Activated B cell treated with CpG ODN at 0.5 μM for 24 hours (primary cell): ENCODE data around the gene DGKB. TPM values are rescaled to one million over a fixed set of nuclear protein-coding genes. Genes with fewer than 3 reads are reported as not detected.

Experiments used
- ATAC-seq: fragments of 200-7000 bp; cut with Tn5 transposase; one replicate; pipeline ENCODE4 v1.10.0; 2021; ENCODE audit warnings: low read depth, mild to moderate bottlenecking, moderate library complexity
- CTCF ChIA-PET: fragments of 350-600 bp; sonication (Branson Sonifier 250); formaldehyde crosslinking; loops from one replicate; lab custom pipeline; 2021; ENCODE audit warnings: antibody characterized with exemption; lab: Charles Lee
- POLR2A ChIA-PET: fragments of 350-600 bp; sonication (Branson Sonifier 250); formaldehyde crosslinking; loops from one replicate; lab custom pipeline; 2021; ENCODE audit warnings: antibody characterized with exemption; lab: Charles Lee
- DNase-seq: peaks from one replicate; pipeline ENCODE4 v3.0.0; 2022
- H3K27ac Mint-ChIP-seq: one replicate; pipeline ENCODE4 v1.8.0; 2020; ENCODE audit warnings: mixed read lengths
- H3K27me3 Mint-ChIP-seq: one replicate; pipeline ENCODE4 v1.8.0; 2021; ENCODE audit warnings: mixed read lengths
- H3K36me3 Mint-ChIP-seq: one replicate; pipeline ENCODE4 v1.8.0; 2021; ENCODE audit warnings: low read depth, mixed read lengths
- H3K4me1 Mint-ChIP-seq: one replicate; pipeline ENCODE4 v1.8.0; 2021; ENCODE audit warnings: mixed read lengths
- H3K4me3 Mint-ChIP-seq: one replicate; pipeline ENCODE4 v1.8.0; 2020; ENCODE audit warnings: mild to moderate bottlenecking, mixed read lengths
- H3K9me3 Mint-ChIP-seq: one replicate; pipeline ENCODE4 v1.8.0; 2020; ENCODE audit warnings: mixed read lengths
- intact Hi-C: fragments of 100-400 bp; cut with micrococcal nuclease; formaldehyde crosslinking; loops from one replicate; pipeline ENCODE4 v1.15.1; 2024
- total RNA-seq: library from RNA; stranded (reverse); gene quantifications from 2 replicates; pipeline ENCODE4 v1.2.3, GENCODE V29; 2022
- TF ChIP-seq, protein P1 (sequence below): fragments of 200-600 bp; IDR thresholded peaks from one replicate; pipeline ENCODE4 v1.8.0; 2022; ENCODE audit warnings: antibody characterized with exemption, mild to moderate bottlenecking

DGKB gene
- total RNA-seq, 1 donor from 2014 or later = not detected

DNA sequence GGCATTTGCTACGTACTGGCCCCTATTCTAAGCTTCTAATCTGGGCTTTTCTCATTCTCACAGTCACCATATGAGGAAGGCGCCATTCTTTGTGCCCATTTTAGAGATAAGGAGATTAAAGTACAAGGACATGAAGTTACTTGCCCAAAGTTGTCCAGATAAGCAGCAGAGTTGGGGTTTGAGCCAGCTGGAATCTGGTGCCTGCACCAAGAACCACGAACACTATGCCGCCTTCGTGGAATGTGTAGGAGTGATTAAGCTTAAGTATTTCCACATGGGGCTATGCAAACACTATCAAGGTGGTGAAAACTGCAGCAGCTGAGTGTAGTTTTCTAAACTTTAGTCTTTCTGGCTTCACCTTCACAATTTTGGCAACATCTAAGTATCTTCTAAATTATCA lies 570.4 kb downstream of the DGKB start:
- intact Hi-C loops = no loop called here
- Mint-ChIP-seq H3K4me3 (no peak overlapping the region), H3K27me3 (no peaks in the 10 kb centered on the region), H3K4me1 (no peaks in the 10 kb centered on the region), H3K27ac (no peak overlapping the region), H3K9me3 (no peaks in the 10 kb centered on the region), H3K36me3 (no peaks in the 10 kb centered on the region)
- DNase-seq = no peak
- ATAC-seq = no peak
- ChIA-PET POLR2A (no interaction called here), CTCF (no interaction called here)
- TF ChIP-seq, protein P1, sequence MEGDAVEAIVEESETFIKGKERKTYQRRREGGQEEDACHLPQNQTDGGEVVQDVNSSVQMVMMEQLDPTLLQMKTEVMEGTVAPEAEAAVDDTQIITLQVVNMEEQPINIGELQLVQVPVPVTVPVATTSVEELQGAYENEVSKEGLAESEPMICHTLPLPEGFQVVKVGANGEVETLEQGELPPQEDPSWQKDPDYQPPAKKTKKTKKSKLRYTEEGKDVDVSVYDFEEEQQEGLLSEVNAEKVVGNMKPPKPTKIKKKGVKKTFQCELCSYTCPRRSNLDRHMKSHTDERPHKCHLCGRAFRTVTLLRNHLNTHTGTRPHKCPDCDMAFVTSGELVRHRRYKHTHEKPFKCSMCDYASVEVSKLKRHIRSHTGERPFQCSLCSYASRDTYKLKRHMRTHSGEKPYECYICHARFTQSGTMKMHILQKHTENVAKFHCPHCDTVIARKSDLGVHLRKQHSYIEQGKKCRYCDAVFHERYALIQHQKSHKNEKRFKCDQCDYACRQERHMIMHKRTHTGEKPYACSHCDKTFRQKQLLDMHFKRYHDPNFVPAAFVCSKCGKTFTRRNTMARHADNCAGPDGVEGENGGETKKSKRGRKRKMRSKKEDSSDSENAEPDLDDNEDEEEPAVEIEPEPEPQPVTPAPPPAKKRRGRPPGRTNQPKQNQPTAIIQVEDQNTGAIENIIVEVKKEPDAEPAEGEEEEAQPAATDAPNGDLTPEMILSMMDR = no peak

DNA sequence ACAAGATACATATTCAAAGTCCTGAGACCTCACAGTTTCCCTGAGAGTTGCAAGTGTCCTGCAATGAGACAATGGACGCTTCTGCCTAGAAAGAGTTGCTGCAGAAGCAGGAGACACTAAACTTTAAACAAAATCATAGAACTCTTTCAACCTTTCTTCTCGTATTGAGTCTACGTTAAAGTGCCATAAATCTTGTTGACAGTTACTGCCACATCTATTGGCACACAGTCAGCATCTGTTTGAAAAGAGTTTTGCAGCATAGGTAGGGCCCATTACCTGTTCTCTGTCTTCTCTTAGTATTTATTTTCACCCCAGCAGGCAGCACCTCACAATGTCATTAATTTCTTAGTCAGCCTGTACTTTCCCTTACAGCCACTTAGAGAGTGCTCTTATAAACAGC lies 577.8 kb downstream of the DGKB start:
- POLR2A ChIA-PET = no interaction called here

DNA sequence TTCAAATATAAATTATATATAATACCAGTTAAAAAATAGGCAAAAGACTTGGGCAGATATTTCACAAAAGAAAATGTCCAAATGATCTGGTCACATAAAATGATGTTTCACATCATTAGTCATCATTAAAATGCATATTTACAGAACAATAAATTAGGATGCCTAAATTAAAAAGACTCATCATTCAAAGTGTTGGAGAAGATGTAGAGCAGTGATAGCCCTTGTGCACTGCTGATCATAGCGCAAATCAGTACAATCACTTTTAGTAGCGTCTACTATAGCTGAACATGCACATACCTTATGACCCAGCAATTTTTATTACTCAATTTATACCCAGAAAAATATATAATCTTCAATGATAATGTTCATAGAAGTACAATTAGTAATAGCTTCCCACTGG lies 579.8 kb downstream of the DGKB start:
- ATAC-seq (no peak), DNase-seq (no peak)
- no peak overlapping the region for H3K4me3 Mint-ChIP-seq
- POLR2A ChIA-PET = no interaction called here
- no peaks in the 10 kb centered on the region for H3K27me3 Mint-ChIP-seq
- H3K4me1 Mint-ChIP-seq = no peaks in the 10 kb centered on the region
- H3K36me3 Mint-ChIP-seq = no peaks in the 10 kb centered on the region
- TF ChIP-seq, protein P1 = no peak
- peaks cover 8% of the 10 kb centered on the region for H3K9me3 Mint-ChIP-seq
- CTCF ChIA-PET = no interaction called here
- intact Hi-C loops = no loop called here
- no peak overlapping the region for H3K27ac Mint-ChIP-seq

More for the DNA sequence above, 577.8 kb downstream of the DGKB start:
- CTCF ChIA-PET = no interaction called here
- Mint-ChIP-seq H3K36me3 (no peaks in the 10 kb centered on the region), H3K9me3 (peaks cover 8% of the 10 kb centered on the region), H3K4me3 (no peak overlapping the region), H3K27me3 (no peaks in the 10 kb centered on the region), H3K27ac (no peak overlapping the region), H3K4me1 (no peaks in the 10 kb centered on the region)
- intact Hi-C loops = no loop called here
- DNase-seq (no peak), ATAC-seq (no peak)
- TF ChIP-seq, protein P1 = no peak

DNA sequence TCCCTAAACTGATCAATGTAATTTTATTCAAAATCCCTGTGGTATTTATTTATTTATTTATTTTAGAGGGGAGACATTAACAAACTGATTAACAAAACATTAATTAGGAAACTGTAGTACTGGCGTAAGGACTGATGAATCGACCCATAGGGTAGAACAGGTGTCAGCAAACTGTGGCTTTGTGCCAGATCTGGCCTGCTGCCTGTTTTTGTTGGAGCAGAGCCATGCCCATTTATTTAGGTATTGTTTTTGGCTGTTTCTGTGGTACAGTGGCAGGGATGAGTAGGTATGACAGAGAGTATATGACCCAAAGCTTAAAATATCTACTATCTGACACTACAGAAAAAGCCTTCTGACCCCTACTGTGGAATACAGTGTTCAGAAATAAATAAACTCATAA lies 580.6 kb downstream of the DGKB start:
- POLR2A ChIA-PET = no interaction called here

DNA sequence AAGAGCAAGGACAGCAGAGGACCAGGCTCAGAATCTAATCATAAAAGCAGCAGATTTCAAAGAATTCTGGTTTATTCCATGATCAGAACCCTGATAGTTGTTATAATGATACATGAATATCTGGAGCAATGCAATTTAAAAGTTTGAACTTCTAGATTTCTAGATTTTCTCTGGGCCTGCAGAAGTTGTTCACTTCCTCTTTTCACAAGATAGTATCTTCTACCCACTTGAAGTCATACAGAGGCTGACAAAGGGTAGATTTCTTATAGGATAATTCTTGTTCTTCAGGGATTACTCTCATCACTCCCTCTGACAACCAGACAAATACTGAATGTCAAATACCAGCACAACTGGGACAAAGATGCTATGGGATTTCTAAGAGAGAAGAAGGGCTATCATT lies 593.1 kb downstream of the DGKB start:
- Mint-ChIP-seq H3K27me3 (no peaks in the 10 kb centered on the region), H3K4me1 (no peaks in the 10 kb centered on the region), H3K27ac (no peak overlapping the region), H3K9me3 (peaks cover 2% of the 10 kb centered on the region), H3K36me3 (no peaks in the 10 kb centered on the region), H3K4me3 (no peak overlapping the region)
- ATAC-seq = no peak
- no peak for DNase-seq
- ChIA-PET POLR2A (no interaction called here), CTCF (no interaction called here)
- TF ChIP-seq, protein P1 = no peak
- intact Hi-C loops = no loop called here

More for the DNA sequence above, 580.6 kb downstream of the DGKB start:
- DNase-seq (no peak), ATAC-seq (no peak)
- intact Hi-C loops = no loop called here
- Mint-ChIP-seq H3K27me3 (no peaks in the 10 kb centered on the region), H3K27ac (no peak overlapping the region), H3K4me1 (no peaks in the 10 kb centered on the region), H3K4me3 (no peak overlapping the region), H3K9me3 (peaks cover 8% of the 10 kb centered on the region), H3K36me3 (no peaks in the 10 kb centered on the region)
- TF ChIP-seq, protein P1 = no peak
- CTCF ChIA-PET = no interaction called here
